SK-N-SH treated with all-trans-retinoic acid at 6 μM for 48 hours (cell line): Measurements from ENCODE around the gene CP.

Experiments used
- ARNTL ChIP-seq: fragments of 450-650 bp; formaldehyde crosslinking; IDR thresholded peaks from 2 replicates; pipeline ENCODE4 v1.5.0; 2020; ENCODE audit warnings: low read depth, mild to moderate bottlenecking, moderate library complexity, borderline replicate concordance
- CSRNP3 ChIP-seq: fragments of 250-450 bp; sonication (Bioruptor Pico); IDR thresholded peaks from 2 replicates; pipeline ENCODE4 v1.5.1; 2021; ENCODE audit warnings: mild to moderate bottlenecking, moderate library complexity
- OSR1 ChIP-seq: fragments of 250-450 bp; sonication (Bioruptor Pico); IDR thresholded peaks from 2 replicates; pipeline ENCODE4 v1.8.0; 2022; ENCODE audit warnings: moderate library complexity, mild to moderate bottlenecking, inconsistent platforms
- PATZ1 ChIP-seq: fragments of 250-450 bp; sonication (Bioruptor Pico); IDR thresholded peaks from 2 replicates; pipeline ENCODE4 v1.8.0; 2020; ENCODE audit warnings: mild to moderate bottlenecking, moderate library complexity, borderline replicate concordance
- TCF4 ChIP-seq: fragments of 250-450 bp; sonication (Bioruptor Pico); IDR thresholded peaks from 2 replicates; pipeline ENCODE4 v1.8.0; 2021; ENCODE audit warnings: mild to moderate bottlenecking, moderate library complexity, borderline replicate concordance
- ZFP30 ChIP-seq: fragments of 450-650 bp; formaldehyde crosslinking; IDR thresholded peaks from 2 replicates; pipeline ENCODE4 v1.5.0; 2022; ENCODE audit warnings: mild to moderate bottlenecking, moderate library complexity
- ZNF565 ChIP-seq: fragments of 450-650 bp; formaldehyde crosslinking; conservative IDR thresholded peaks from 2 replicates; pipeline ENCODE4 v1.5.0; 2020; ENCODE audit warnings: low read depth, mild to moderate bottlenecking, moderate library complexity

DNA sequence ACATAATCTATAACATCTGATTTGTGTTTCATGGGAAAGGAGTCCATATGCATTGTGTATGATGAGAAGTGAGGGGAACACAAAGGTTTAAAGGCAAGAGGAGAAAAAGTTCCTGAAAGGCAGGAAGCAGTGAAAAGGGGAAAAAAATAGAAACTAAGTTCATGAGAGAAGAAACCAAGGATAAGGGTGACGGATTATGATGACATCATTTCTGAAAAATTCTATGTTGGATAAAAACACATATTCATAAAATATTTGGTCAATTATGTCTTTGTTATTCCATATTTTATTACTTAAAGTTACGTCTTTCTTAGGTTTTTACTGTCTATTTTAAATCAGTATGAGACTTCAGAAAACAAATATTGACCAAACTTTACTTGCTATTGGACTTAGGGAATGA lies 48.6 kb upstream of the CP start:
- TF ChIP-seq ARNTL (no peak), PATZ1 (CRISPR knock-in tag) (no peak), TCF4 (no peak), OSR1 (CRISPR knock-in tag) (no peak), ZFP30 (CRISPR knock-in tag) (no peak), CSRNP3 (CRISPR knock-in tag) (no peak), ZNF565 (CRISPR knock-in tag) (no peak)
